Measurements from ENCODE around the gene AFDN.

- no peak for TF ChIP-seq CTCF (IDR thresholded peaks at IDR 0.05; ENCODE audit: insufficient read depth, low read depth, low read length)
- no peak for TF ChIP-seq EZH2 (IDR thresholded peaks at IDR 0.05; ENCODE audit: insufficient read depth, low read length)
Observed at GRCh38 chr6:167985911-167986595, 159.3 kb downstream of the AFDN start.

All from astrocyte (in vitro differentiated cells and primary cell).